ENCODE results near the gene FNBP1L. TPM values are rescaled to one million over a fixed set of nuclear protein-coding genes. Genes with fewer than 3 reads are reported as not detected.
A peak's percentile ranks its signal among the peaks of the same experiment; 100 is the strongest.
"Not testable (repeated sequence)": the region's sequence is repeated elsewhere in the genome, so short reads cannot be mapped to it uniquely, and the experiment has no call there.

FNBP1L gene
- total RNA-seq, 1 donor from 2014 or later = 9.2 TPM

- no peak for DNase-seq (ENCODE audit: low spot score)
- ATAC-seq = no peak
Observed at GRCh38 chr1:93442008-93442666, 5.8 kb upstream of the FNBP1L start.

GRCh38 chr1:93442741-93443140 is 5.2 kb upstream of the FNBP1L start:
- DNase-seq (ENCODE audit: low spot score) (no peak), ATAC-seq (no peak)

DNA sequence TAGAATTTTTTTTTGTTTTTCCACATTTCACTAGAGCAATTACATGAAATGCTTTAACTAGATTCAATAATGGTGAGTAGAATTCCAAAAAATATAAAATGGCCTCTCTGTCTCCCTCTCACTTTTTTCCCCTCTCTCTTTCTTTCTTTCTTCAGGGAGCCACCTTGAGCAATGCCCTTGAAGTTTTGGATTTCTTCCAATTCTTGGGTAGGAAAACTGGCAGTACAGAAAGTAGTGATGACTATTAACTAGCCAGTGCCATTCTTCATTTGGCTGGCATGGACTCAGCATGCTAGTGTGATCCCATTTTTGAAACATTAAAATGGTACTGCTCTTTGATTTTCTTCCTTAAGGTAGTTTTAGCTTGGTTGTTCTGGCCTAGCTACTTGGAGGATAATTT is 4.5 kb upstream of the FNBP1L start:
- no peak for ATAC-seq
- DNase-seq (ENCODE audit: low spot score) = no peak

- DNase-seq (ENCODE audit: low spot score) (peak; percentile 66), ATAC-seq (peak; percentile 40)
Observed at GRCh38 chr1:93446837-93447451, 974 bp upstream of the FNBP1L start.

DNA sequence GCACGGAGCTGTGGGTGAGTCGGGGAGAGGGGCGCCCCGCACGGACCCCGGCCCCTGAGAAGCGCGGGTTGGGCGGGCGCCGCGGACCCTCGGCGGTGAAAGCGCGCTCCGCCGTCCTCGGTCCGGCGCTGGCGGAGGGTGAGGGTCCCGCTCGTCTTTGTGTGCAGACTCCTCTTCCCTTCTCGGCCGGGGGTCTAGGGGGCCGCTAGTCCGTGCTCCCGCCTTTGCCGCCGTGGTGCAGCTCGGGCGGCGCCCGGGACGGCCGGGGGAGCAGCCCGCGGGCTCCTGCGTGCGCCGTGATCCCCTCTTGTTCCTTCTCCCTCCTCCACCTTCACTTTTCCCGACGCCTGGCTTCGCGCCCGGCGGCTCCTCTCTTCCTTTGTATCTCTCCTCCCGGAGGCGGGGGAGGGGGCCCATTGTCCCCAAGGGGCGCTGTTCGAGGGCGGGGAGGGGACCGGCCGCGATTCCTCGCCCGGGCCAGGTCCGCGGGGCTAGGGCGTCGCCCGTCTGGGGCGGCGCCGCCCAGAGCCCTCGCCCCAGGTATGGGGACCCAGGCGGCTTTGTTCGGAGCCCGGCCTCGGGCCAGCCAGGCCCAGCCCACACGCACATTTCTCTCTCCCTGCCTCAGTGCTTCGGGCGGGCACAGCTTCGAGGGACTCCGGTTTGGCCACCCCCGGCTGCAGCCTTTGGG is 519 bp downstream of the FNBP1L start:
- peak; percentile 56 for ATAC-seq
- peak; percentile 71 for DNase-seq (ENCODE audit: low spot score)

- ATAC-seq (peak; percentile 37), DNase-seq (ENCODE audit: low spot score) (no peak)
Observed at GRCh38 chr1:93448983-93449804, 1.3 kb downstream of the FNBP1L start.

DNA sequence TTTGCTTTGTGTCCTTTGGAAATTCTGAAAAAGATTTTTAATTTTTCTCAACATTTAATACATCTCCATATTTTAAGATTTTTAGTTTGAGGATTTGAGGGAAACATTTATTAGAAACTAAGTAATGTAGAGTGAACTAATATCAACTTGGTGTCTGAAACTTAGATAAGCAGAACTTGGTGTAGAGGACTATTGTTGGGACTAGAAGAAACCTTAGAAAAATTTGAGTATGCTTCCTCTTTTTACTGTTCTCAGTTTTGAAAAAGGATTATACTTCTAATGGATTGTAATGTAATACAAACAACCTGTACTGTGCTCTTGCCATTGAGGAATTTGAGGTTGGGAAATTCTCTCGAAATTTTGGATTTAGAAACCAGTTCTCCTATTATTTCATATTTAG is 2.4 kb downstream of the FNBP1L start:
- DNase-seq (ENCODE audit: low spot score) (no peak), ATAC-seq (no peak)

- ATAC-seq (no peak), DNase-seq (ENCODE audit: low spot score) (no peak)
Observed at GRCh38 chr1:93453911-93454310, 6.0 kb downstream of the FNBP1L start.

- no peak for DNase-seq (ENCODE audit: low spot score)
- ATAC-seq = no peak
Observed at GRCh38 chr1:93459126-93459525, 11.2 kb downstream of the FNBP1L start.

- DNase-seq (ENCODE audit: low spot score) (no peak), ATAC-seq (peak; percentile 76)
Observed at GRCh38 chr1:93461236-93461635, 13.3 kb downstream of the FNBP1L start.

DNA sequence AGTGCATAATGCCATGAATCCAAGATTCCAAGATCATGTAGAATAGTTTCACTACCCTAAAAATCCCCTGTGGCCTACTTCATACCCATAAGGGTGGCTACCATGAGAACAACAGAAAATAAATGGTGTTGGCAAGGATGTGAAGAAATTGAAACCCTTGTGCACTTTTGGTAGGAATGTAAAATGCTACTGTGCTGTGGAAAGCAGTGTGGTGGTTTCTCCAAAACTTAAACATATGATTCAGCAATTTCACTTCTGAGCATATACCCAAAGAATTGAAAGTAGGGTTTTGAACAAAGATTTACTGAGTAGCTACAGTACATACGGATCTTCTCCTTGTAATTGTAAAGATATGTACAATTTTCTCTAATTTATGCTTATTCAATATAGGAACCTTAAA is 16.0 kb downstream of the FNBP1L start:
- no peak for ATAC-seq
- no peak for DNase-seq (ENCODE audit: low spot score)

- not testable (repeated sequence) for ATAC-seq; DNase-seq (ENCODE audit: low spot score)
Observed at GRCh38 chr1:93465371-93466082, 17.6 kb downstream of the FNBP1L start.

DNA sequence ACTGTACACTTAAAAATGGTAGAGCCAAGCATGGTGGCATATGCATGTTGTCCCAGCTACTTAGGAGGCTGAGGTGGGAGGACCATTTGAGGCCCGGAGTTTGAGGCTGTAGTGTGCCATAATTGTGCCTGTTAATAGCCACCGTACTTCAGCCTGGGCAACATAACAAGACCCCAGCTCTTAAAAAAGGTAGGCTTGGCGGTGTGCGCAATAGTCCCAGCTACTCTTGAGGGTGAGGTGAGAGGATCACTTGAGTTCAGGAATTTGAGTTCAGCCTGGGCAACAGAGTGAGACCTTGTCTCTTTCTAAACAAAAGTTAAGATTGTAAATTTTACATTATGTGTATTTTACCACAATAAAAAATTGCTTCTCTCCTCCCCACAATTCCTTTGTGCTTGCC is 19.7 kb downstream of the FNBP1L start:
- DNase-seq (ENCODE audit: low spot score) (no peak), ATAC-seq (no peak)

- ATAC-seq = no peak
- no peak for DNase-seq (ENCODE audit: low spot score)
Observed at GRCh38 chr1:93468662-93469061, 20.7 kb downstream of the FNBP1L start.

GRCh38 chr1:93469223-93469622 is 21.3 kb downstream of the FNBP1L start:
- ATAC-seq; DNase-seq (ENCODE audit: low spot score): not testable (repeated sequence)

- ATAC-seq = no peak
- no peak for DNase-seq (ENCODE audit: low spot score)
Observed at GRCh38 chr1:93471284-93471683, 23.4 kb downstream of the FNBP1L start.

DNA sequence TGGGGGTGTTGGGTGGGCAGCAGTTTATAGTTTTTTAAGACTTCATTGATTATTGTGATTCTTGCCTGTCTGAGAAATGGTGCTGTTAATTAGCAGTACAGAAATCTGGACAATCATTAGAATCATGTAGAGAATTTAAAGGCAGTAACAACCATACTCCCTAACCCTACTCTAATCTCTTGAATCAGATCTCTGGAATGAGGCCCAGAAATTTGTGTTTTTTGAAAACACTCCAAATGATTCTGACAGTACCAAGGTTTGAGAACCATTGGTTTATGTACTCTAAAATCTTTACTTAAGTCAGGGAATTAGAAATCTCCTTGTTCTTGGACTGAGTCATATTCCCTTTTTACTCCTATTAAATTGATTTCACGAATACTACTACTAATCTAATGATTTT is 24.0 kb downstream of the FNBP1L start:
- DNase-seq (ENCODE audit: low spot score) (no peak), ATAC-seq (peak; percentile 88)

DNA sequence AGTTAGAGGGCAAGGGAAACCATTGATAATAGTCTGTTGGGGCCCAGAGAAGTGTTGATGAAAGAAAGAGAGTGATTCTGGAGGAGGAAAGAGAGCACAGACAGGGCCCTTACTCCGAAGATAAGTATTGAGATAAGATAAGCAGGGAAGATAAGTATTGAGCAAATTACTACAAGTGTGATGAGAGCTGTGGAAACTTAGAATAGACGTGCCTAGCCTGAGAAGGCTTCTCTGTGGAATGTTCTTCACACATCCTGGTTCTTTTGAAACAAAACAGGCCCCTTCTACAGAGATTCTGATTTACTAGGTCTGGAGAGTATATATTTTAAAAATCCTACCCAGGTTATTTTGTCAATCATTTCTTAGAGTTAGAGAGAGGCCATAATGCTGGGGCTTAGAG is 26.4 kb downstream of the FNBP1L start:
- ATAC-seq = no peak
- no peak for DNase-seq (ENCODE audit: low spot score)

- ATAC-seq (no peak), DNase-seq (ENCODE audit: low spot score) (no peak)
Observed at GRCh38 chr1:93475681-93476080, 27.8 kb downstream of the FNBP1L start.

GRCh38 chr1:93479133-93479745 is 31.3 kb downstream of the FNBP1L start:
- ATAC-seq; DNase-seq (ENCODE audit: low spot score): not testable (repeated sequence)
